Thyroid gland (tissue), 4 donors: ENCODE data around the gene SUMF1.

Experiments used
- POLR2A ChIP-seq, 2 donors: fragments of 450-650 bp; IDR thresholded peaks; one replicate each; pipeline ENCODE4 v1.6.1; 2017; ENCODE audit warnings: antibody characterized with exemption in 2 of 2, mild to moderate bottlenecking in 2 of 2, moderate library complexity in 1 of 2
- TF ChIP-seq, protein P1 (sequence below), 6 experiments: fragments of 200-600 bp in 3 of 6; fragments of 450-650 bp in 3 of 6; sonication (generic) in 3 of 6; IDR thresholded peaks; one replicate each; pipeline ENCODE4 v1.5.1; 2016 to 2019; ENCODE audit warnings: antibody characterized with exemption in 6 of 6, mild to moderate bottlenecking in 2 of 6, inconsistent platforms in 1 of 6, moderate library complexity in 1 of 6

DNA sequence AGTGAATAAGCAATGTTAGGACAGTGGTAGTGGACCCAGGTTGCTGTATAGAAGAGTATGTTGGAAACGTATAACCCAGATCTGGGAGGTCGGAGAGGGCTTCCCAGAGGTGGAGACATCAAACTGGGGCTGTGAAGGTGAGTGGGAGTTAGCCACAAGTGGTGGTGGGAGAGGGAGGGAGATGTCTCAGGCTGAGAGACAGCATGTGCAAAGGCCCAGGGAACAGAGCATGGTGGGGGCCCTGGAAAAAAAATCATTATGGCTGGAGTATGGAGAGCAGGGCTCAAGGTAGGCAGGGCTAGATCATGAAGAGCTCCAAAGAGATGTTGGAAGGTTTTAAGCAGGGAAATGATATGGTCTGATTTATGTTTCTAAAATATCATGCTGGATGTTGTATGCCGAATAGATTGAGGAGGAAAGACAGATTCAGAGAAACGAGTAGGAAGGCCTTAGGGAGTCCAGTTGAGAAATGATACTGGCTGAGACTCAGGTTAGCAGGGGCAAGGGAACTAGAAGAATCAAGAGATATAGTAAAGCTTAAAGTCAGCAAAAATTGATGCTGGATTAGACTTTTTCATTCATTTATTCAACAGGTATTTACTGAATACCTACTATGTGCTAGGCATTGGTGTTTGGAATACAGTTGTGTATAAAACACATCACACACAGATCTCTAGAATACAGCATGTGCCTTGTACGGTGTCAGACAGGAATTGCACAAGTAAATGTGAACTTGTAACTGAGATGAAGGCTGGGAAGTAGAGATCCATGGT lies 43.1 kb upstream of the SUMF1 start:
- no peak for TF ChIP-seq POLR2A (IDR thresholded peaks at IDR 0.05)
- TF ChIP-seq, protein P1, sequence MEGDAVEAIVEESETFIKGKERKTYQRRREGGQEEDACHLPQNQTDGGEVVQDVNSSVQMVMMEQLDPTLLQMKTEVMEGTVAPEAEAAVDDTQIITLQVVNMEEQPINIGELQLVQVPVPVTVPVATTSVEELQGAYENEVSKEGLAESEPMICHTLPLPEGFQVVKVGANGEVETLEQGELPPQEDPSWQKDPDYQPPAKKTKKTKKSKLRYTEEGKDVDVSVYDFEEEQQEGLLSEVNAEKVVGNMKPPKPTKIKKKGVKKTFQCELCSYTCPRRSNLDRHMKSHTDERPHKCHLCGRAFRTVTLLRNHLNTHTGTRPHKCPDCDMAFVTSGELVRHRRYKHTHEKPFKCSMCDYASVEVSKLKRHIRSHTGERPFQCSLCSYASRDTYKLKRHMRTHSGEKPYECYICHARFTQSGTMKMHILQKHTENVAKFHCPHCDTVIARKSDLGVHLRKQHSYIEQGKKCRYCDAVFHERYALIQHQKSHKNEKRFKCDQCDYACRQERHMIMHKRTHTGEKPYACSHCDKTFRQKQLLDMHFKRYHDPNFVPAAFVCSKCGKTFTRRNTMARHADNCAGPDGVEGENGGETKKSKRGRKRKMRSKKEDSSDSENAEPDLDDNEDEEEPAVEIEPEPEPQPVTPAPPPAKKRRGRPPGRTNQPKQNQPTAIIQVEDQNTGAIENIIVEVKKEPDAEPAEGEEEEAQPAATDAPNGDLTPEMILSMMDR (IDR thresholded peaks at IDR 0.05) = no peak
